ENCODE data around the gene MCRIP1. TPM values are rescaled to one million over a fixed set of nuclear protein-coding genes. Genes with fewer than 3 reads are reported as not detected.

MCRIP1 gene
- total RNA-seq, 1 experiment from 2014 or later = 126 TPM

DNA sequence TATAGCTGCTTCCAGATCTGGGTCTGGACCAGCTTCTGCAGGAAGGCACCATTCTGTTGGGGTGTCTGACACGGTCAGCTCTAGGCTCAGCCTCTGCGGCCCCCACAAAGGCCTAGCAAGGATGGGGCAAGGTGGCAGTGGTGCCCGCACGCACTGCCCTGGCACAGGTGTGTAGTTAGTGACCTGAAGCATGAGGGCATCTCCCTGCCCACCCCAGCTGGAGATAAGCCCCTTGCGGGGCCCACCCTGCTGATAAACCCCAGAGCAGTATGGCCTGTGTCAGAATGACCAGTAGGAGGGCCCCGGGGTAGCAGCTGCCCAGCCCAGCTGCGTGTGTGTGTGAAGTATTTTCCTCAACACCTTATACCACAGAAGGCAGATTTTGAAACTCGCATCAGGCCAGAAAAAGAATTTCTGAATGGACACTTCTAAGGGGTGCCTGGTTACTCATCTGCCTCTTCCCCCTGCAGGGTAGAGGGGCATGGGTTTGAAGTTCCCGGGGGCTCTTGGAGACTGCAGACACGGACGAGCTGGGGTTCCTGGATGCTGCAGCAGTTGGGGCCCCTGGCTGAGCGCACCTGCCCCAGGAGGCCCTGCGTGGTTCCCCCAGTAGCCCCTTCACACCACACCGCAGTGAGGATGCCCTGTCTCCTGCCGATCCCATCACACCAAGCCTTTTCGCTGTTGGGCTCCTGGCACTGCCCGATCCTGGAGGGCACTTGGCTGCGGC is 33.5 kb upstream of the MCRIP1 start (continued):
- TF ChIP-seq, protein P1, sequence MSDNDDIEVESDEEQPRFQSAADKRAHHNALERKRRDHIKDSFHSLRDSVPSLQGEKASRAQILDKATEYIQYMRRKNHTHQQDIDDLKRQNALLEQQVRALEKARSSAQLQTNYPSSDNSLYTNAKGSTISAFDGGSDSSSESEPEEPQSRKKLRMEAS (CRISPR knock-in tag; IDR thresholded peaks at IDR 0.05) = no peak
- TF ChIP-seq EMX1 (CRISPR knock-in tag; IDR thresholded peaks at IDR 0.05) (0 out of 2 replicates have a peak, but pooled peaks have one; percentile 41), NR1H2 (CRISPR knock-in tag; IDR thresholded peaks at IDR 0.05) (no peak), TP53 (CRISPR knock-in tag; IDR thresholded peaks at IDR 0.05) (no peak), ZNF396 (CRISPR knock-in tag; IDR thresholded peaks at IDR 0.05; ENCODE audit: borderline replicate concordance) (no peak), NR2C2 (CRISPR knock-in tag; IDR thresholded peaks at IDR 0.05) (no peak), SMAD4 (CRISPR knock-in tag; IDR thresholded peaks at IDR 0.05) (no peak), NFATC4 (CRISPR knock-in tag; IDR thresholded peaks at IDR 0.05) (no peak; the same call in 1 of the 2 replicates), TEAD4 (CRISPR knock-in tag; IDR thresholded peaks at IDR 0.05) (no peak)

DNA sequence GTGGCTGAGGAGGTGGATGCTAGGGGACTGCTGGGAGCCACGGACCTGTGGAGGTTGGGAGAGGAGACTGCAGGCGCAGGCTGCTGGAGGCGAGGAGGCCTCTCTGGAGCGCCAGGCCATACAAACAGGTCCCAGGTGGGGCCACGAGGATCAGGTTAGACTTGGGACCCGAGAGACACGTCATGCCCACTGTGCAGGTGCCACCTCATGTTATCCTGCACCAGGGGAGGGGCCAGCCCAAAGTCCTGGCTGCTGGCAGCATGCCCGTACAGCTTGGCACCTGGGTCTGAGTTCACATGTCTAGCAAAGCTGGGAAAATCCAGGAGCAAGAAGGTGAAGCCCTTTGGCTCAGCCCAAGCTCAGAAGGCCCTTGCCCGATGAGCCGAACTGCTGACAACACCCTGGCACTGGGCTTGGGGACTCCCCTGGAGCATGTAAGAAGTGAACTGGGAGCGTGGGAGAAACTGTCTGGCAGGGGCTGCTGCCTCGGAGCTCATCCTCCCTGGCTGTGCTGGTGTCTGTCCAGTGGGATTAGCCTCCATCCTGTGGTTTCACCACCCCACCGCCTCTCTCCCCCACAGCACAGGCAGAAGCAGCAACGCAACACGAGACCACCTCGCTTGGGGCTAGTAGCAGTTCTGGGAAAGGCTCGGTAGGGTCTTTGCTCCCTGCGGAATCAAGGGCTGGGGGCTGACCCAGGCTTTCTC is 32.8 kb upstream of the MCRIP1 start:
- Mint-ChIP-seq H3K36me3 (peaks cover 18% of the 10 kb centered on the region), H3K27ac (no peak overlapping the region), H3K4me1 (peaks cover 34% of the 10 kb centered on the region), H3K27me3 (ENCODE audit: low read depth) (no peaks in the 10 kb centered on the region), H3K9me3 (no peaks in the 10 kb centered on the region), H3K4me3 (no peak overlapping the region)
- ATAC-seq (no peak), DNase-seq (ENCODE audit: low spot score) (no peak)
- ChIA-PET CTCF (interaction anchor here (1.1 kb wide), 1 partner anchor 62 kb away, joined by 3 read pairs; the partner anchor contains the start of gene MAFG), POLR2A (interaction anchor here (1.1 to 1.9 kb wide), 2 partner anchors 15 to 155 kb away, joined by 4 to 5 read pairs; no protein-coding TSS in a partner anchor)
- TF ChIP-seq ESRRA (CRISPR knock-in tag; IDR thresholded peaks at IDR 0.05; ENCODE audit: borderline replicate concordance) (no peak), ZNF263 (CRISPR knock-in tag; IDR thresholded peaks at IDR 0.05; ENCODE audit: low read depth) (no peak), JAZF1 (CRISPR knock-in tag; IDR thresholded peaks at IDR 0.05) (no peak), ZNF138 (CRISPR knock-in tag; conservative IDR thresholded peaks at IDR 0.05) (no peak), ZNF232 (CRISPR knock-in tag; IDR thresholded peaks at IDR 0.05) (no peak), TEAD4 (CRISPR knock-in tag; IDR thresholded peaks at IDR 0.05) (no peak), ZNF396 (CRISPR knock-in tag; IDR thresholded peaks at IDR 0.05; ENCODE audit: borderline replicate concordance) (no peak), NR2C2 (CRISPR knock-in tag; IDR thresholded peaks at IDR 0.05) (no peak), RELA (CRISPR knock-in tag; IDR thresholded peaks at IDR 0.05; ENCODE audit: borderline replicate concordance) (no peak)
- TF ChIP-seq, protein P2, sequence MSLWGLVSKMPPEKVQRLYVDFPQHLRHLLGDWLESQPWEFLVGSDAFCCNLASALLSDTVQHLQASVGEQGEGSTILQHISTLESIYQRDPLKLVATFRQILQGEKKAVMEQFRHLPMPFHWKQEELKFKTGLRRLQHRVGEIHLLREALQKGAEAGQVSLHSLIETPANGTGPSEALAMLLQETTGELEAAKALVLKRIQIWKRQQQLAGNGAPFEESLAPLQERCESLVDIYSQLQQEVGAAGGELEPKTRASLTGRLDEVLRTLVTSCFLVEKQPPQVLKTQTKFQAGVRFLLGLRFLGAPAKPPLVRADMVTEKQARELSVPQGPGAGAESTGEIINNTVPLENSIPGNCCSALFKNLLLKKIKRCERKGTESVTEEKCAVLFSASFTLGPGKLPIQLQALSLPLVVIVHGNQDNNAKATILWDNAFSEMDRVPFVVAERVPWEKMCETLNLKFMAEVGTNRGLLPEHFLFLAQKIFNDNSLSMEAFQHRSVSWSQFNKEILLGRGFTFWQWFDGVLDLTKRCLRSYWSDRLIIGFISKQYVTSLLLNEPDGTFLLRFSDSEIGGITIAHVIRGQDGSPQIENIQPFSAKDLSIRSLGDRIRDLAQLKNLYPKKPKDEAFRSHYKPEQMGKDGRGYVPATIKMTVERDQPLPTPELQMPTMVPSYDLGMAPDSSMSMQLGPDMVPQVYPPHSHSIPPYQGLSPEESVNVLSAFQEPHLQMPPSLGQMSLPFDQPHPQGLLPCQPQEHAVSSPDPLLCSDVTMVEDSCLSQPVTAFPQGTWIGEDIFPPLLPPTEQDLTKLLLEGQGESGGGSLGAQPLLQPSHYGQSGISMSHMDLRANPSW (CRISPR knock-in tag; conservative IDR thresholded peaks at IDR 0.05; ENCODE audit: low read depth) = no peak
- TF ChIP-seq, protein P3, sequence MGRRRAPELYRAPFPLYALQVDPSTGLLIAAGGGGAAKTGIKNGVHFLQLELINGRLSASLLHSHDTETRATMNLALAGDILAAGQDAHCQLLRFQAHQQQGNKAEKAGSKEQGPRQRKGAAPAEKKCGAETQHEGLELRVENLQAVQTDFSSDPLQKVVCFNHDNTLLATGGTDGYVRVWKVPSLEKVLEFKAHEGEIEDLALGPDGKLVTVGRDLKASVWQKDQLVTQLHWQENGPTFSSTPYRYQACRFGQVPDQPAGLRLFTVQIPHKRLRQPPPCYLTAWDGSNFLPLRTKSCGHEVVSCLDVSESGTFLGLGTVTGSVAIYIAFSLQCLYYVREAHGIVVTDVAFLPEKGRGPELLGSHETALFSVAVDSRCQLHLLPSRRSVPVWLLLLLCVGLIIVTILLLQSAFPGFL (CRISPR knock-in tag; IDR thresholded peaks at IDR 0.05; ENCODE audit: borderline replicate concordance) = no peak
- TF ChIP-seq, protein P4, sequence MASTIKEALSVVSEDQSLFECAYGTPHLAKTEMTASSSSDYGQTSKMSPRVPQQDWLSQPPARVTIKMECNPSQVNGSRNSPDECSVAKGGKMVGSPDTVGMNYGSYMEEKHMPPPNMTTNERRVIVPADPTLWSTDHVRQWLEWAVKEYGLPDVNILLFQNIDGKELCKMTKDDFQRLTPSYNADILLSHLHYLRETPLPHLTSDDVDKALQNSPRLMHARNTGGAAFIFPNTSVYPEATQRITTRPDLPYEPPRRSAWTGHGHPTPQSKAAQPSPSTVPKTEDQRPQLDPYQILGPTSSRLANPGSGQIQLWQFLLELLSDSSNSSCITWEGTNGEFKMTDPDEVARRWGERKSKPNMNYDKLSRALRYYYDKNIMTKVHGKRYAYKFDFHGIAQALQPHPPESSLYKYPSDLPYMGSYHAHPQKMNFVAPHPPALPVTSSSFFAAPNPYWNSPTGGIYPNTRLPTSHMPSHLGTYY (CRISPR knock-in tag; IDR thresholded peaks at IDR 0.05) = no peak
- TF ChIP-seq, protein P5, sequence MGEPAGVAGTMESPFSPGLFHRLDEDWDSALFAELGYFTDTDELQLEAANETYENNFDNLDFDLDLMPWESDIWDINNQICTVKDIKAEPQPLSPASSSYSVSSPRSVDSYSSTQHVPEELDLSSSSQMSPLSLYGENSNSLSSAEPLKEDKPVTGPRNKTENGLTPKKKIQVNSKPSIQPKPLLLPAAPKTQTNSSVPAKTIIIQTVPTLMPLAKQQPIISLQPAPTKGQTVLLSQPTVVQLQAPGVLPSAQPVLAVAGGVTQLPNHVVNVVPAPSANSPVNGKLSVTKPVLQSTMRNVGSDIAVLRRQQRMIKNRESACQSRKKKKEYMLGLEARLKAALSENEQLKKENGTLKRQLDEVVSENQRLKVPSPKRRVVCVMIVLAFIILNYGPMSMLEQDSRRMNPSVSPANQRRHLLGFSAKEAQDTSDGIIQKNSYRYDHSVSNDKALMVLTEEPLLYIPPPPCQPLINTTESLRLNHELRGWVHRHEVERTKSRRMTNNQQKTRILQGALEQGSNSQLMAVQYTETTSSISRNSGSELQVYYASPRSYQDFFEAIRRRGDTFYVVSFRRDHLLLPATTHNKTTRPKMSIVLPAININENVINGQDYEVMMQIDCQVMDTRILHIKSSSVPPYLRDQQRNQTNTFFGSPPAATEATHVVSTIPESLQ (CRISPR knock-in tag; IDR thresholded peaks at IDR 0.05) = no peak
- TF ChIP-seq, protein P6, sequence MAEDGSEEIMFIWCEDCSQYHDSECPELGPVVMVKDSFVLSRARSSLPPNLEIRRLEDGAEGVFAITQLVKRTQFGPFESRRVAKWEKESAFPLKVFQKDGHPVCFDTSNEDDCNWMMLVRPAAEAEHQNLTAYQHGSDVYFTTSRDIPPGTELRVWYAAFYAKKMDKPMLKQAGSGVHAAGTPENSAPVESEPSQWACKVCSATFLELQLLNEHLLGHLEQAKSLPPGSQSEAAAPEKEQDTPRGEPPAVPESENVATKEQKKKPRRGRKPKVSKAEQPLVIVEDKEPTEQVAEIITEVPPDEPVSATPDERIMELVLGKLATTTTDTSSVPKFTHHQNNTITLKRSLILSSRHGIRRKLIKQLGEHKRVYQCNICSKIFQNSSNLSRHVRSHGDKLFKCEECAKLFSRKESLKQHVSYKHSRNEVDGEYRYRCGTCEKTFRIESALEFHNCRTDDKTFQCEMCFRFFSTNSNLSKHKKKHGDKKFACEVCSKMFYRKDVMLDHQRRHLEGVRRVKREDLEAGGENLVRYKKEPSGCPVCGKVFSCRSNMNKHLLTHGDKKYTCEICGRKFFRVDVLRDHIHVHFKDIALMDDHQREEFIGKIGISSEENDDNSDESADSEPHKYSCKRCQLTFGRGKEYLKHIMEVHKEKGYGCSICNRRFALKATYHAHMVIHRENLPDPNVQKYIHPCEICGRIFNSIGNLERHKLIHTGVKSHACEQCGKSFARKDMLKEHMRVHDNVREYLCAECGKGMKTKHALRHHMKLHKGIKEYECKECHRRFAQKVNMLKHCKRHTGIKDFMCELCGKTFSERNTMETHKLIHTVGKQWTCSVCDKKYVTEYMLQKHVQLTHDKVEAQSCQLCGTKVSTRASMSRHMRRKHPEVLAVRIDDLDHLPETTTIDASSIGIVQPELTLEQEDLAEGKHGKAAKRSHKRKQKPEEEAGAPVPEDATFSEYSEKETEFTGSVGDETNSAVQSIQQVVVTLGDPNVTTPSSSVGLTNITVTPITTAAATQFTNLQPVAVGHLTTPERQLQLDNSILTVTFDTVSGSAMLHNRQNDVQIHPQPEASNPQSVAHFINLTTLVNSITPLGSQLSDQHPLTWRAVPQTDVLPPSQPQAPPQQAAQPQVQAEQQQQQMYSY (CRISPR knock-in tag; IDR thresholded peaks at IDR 0.05) = no peak
